Measurements from ENCODE around the gene GLIS1.

DNA sequence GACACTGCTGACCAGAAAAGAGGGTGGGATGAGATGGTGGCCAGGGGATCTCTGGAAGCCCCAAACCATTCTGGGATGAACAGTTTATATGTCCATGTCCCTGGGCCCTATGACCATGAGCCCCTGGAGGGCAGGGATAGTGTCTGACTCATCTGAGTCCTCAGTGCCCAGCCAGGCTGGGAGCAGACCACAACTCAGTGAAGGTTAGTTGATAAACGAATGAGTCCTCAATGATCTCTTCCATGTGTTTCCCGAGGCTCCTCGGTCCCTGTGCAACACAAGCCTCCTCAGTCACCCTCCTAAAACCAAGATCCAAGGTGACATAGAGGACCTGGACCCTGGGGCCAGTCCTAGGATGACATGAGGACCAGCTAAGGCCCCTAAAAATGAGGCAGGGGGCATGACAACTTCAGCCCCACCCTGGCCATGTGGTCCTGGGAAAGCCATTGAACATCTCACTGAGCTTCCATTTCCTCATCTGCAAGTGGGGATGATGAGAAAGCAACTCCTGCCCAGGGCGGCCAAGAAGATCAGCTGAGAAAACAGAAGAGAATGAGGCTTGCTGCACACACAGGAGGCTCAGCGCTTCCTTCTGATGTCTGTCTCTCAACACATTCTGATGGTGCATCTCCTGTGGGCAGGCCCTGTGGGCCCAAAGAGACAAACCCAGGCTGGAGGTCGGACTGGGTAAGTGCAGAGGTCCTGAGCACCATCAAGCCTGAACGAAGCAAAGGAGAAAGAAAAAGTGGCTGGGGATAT, 86.3 kb downstream of the GLIS1 start:
- TF ChIP-seq, protein P1, sequence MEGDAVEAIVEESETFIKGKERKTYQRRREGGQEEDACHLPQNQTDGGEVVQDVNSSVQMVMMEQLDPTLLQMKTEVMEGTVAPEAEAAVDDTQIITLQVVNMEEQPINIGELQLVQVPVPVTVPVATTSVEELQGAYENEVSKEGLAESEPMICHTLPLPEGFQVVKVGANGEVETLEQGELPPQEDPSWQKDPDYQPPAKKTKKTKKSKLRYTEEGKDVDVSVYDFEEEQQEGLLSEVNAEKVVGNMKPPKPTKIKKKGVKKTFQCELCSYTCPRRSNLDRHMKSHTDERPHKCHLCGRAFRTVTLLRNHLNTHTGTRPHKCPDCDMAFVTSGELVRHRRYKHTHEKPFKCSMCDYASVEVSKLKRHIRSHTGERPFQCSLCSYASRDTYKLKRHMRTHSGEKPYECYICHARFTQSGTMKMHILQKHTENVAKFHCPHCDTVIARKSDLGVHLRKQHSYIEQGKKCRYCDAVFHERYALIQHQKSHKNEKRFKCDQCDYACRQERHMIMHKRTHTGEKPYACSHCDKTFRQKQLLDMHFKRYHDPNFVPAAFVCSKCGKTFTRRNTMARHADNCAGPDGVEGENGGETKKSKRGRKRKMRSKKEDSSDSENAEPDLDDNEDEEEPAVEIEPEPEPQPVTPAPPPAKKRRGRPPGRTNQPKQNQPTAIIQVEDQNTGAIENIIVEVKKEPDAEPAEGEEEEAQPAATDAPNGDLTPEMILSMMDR (optimal IDR thresholded peaks at IDR 0.05 in 1 of 3, IDR thresholded peaks at IDR 0.05 in 1 of 3, conservative IDR thresholded peaks at IDR 0.05 in 1 of 3; ENCODE audit: extremely low read depth in 1 of 3, insufficient read depth in 2 of 3, low read length in 3 of 3): no peak
- TF ChIP-seq EZH2 (IDR thresholded peaks at IDR 0.05; ENCODE audit: low read length): no peak

Measured in keratinocyte (primary cell).